IMR-90 (cell line): ENCODE results near the gene STK35. TPM values are rescaled to one million over a fixed set of nuclear protein-coding genes. Genes with fewer than 3 reads are reported as not detected.

Experiments
- ATAC-seq: fragments of 200-7000 bp; cut with Tn5 transposase; 2 replicates; pipeline ENCODE4 v1.9.1; 2020; ENCODE audit warnings: low read depth, mild to moderate bottlenecking, moderate library complexity
- BruUV-seq: library from RNA; stranded (reverse); fragments of 400-500 nt; replicated peaks from 2 replicates; lab custom pipeline; 2021; lab: Mats Ljungman, UMichigan
- CTCF ChIA-PET: fragments of 300-600 bp; formaldehyde crosslinking; extraction: SDS; loops from one replicate; lab custom pipeline; 2021; ENCODE audit warnings: antibody characterized with exemption; lab: Yijun Ruan, JAX
- POLR2A ChIA-PET: fragments of 300-600 bp; sonication (Branson Sonifier 250); formaldehyde crosslinking; loops from one replicate; lab custom pipeline; 2022; ENCODE audit warnings: antibody characterized with exemption; ENCODE audit not compliant: unreplicated experiment; lab: Charles Lee
- DNase-seq: peaks from one replicate; pipeline ENCODE4 v3.0.0; 2013
- H2AFZ ChIP-seq: replicated peaks from 2 replicates; pipeline ENCODE3; 2013; ENCODE audit warnings: low read length, mild to moderate bottlenecking; ENCODE audit not compliant: poor library complexity
- H2AK5ac ChIP-seq: 2 replicates; pipeline ENCODE4 v1.6.1; 2013; ENCODE audit warnings: low read depth, low read length, inconsistent platforms
- H2AK9ac ChIP-seq: replicated peaks from 2 replicates; pipeline ENCODE3; 2013; ENCODE audit warnings: mild to moderate bottlenecking, low read depth, low read length, moderate library complexity; ENCODE audit not compliant: poor library complexity
- H2BK120ac ChIP-seq: 2 replicates; pipeline ENCODE4 v1.6.1; 2013; ENCODE audit warnings: low read depth, low read length, inconsistent platforms
- H2BK15ac ChIP-seq: 3 replicates; pipeline ENCODE4 v1.6.1; 2013; ENCODE audit warnings: low read depth, low read length, inconsistent platforms
- H2BK20ac ChIP-seq: 2 replicates; pipeline ENCODE4 v1.6.1; 2013; ENCODE audit warnings: low read depth, mild to moderate bottlenecking, inconsistent platforms, low read length, moderate library complexity
- H2BK5ac ChIP-seq: 2 replicates; pipeline ENCODE4 v1.6.1; 2013; ENCODE audit warnings: mild to moderate bottlenecking, low read depth, low read length, inconsistent platforms; ENCODE audit not compliant: poor library complexity, severe bottlenecking
- H3K14ac ChIP-seq: replicated peaks from 2 replicates; pipeline ENCODE4 v1.6.1; 2013; ENCODE audit warnings: low read depth, low read length, inconsistent platforms
- H3K18ac ChIP-seq: 2 replicates; pipeline ENCODE4 v1.6.1; 2013; ENCODE audit warnings: low read depth, low read length, control low read depth
- H3K23ac ChIP-seq: 2 replicates; pipeline ENCODE4 v1.6.1; 2013; ENCODE audit warnings: low read depth, low read length, inconsistent platforms
- H3K27ac ChIP-seq: 2 replicates; pipeline ENCODE4 v1.5.1; 2013; ENCODE audit warnings: mild to moderate bottlenecking, control low read depth, low read length; ENCODE audit not compliant: insufficient read depth
- H3K27me3 ChIP-seq: 2 replicates; pipeline ENCODE4 v1.6.1; 2013; ENCODE audit warnings: low read length; ENCODE audit not compliant: control insufficient read depth, insufficient read depth
- H3K36me3 ChIP-seq: 2 replicates; pipeline ENCODE4 v1.6.1; 2013; ENCODE audit warnings: low read length, mixed read lengths; ENCODE audit not compliant: control insufficient read depth, insufficient read depth
- H3K4ac ChIP-seq: 2 replicates; pipeline ENCODE4 v1.6.1; 2013; ENCODE audit warnings: low read depth, low read length, inconsistent platforms
- H3K4me1 ChIP-seq: 2 replicates; pipeline ENCODE4 v1.6.1; 2013; ENCODE audit warnings: low read length, mixed read lengths; ENCODE audit not compliant: control insufficient read depth, insufficient read depth
- H3K4me2 ChIP-seq: 2 replicates; pipeline ENCODE4 v1.6.1; 2013; ENCODE audit warnings: low read depth, mild to moderate bottlenecking, control low read depth, low read length, moderate library complexity
- H3K4me3 ChIP-seq: 2 replicates; pipeline ENCODE4 v1.5.1; 2013; ENCODE audit warnings: low read depth, mild to moderate bottlenecking, control low read depth, low read length, moderate library complexity; ENCODE audit not compliant: insufficient read depth
- H3K56ac ChIP-seq: 2 replicates; pipeline ENCODE4 v1.6.1; 2013; ENCODE audit warnings: low read length, inconsistent platforms; ENCODE audit not compliant: insufficient read depth; ENCODE audit errors: extremely low read depth
- H3K79me1 ChIP-seq, 2 experiments: 2 replicates each; pipeline ENCODE4 v1.6.1; 2013; ENCODE audit warnings: low read length in 2 of 2, inconsistent platforms in 1 of 2, low read depth in 1 of 2
- H3K9ac ChIP-seq: 2 replicates; pipeline ENCODE4 v1.6.1; 2013; ENCODE audit warnings: low read depth, low read length, control low read depth
- H3K9me1 ChIP-seq: 2 replicates; pipeline ENCODE4 v1.6.1; 2013; ENCODE audit warnings: low read length, inconsistent platforms; ENCODE audit not compliant: insufficient read depth
- H3K9me3 ChIP-seq: 2 replicates; pipeline ENCODE4 v1.6.1; 2013; ENCODE audit warnings: low read length; ENCODE audit not compliant: control insufficient read depth, insufficient read depth
- H4K20me1 ChIP-seq: 2 replicates; pipeline ENCODE4 v1.6.1; 2013; ENCODE audit warnings: low read length, inconsistent platforms; ENCODE audit not compliant: insufficient read depth
- H4K5ac ChIP-seq: 2 replicates; pipeline ENCODE4 v1.6.1; 2013; ENCODE audit warnings: mild to moderate bottlenecking, low read depth, low read length, control low read depth
- H4K8ac ChIP-seq, 2 experiments: 2 replicates each; pipeline ENCODE4 v1.6.1; 2013; ENCODE audit warnings: low read depth in 2 of 2, low read length in 2 of 2, control low read depth in 1 of 2, inconsistent platforms in 1 of 2
- H4K91ac ChIP-seq: 2 replicates; pipeline ENCODE4 v1.6.1; 2013; ENCODE audit warnings: low read depth, low read length, inconsistent platforms; ENCODE audit not compliant: insufficient read depth
- BHLHE40 ChIP-seq: fragments of 150-350 bp; IDR thresholded peaks from 2 replicates; pipeline ENCODE4 v1.6.1; 2016; ENCODE audit warnings: mild to moderate bottlenecking, low read depth, low read length
- CEBPB ChIP-seq: IDR thresholded peaks from 2 replicates; pipeline ENCODE4 v1.6.1; 2012; ENCODE audit warnings: low read depth, low read length, improper control_type of control experiment
- CHD1 ChIP-seq: IDR thresholded peaks from 2 replicates; pipeline ENCODE4 v1.6.1; 2012; ENCODE audit warnings: low read depth, low read length, improper control_type of control experiment
- FOS ChIP-seq: fragments of 150-350 bp; IDR thresholded peaks from 2 replicates; pipeline ENCODE4 v1.6.1; 2016; ENCODE audit warnings: low read depth, low read length
- MAFK ChIP-seq: IDR thresholded peaks from 2 replicates; pipeline ENCODE4 v1.6.1; 2012; ENCODE audit warnings: low read depth, low read length, improper control_type of control experiment
- MAZ ChIP-seq: IDR thresholded peaks from 2 replicates; pipeline ENCODE4 v1.6.1; 2012; ENCODE audit warnings: low read depth, mild to moderate bottlenecking, low read length, improper control_type of control experiment, moderate library complexity, borderline replicate concordance
- MXI1 ChIP-seq: IDR thresholded peaks from 2 replicates; pipeline ENCODE4 v1.6.1; 2012; ENCODE audit warnings: low read depth, mild to moderate bottlenecking, low read length, moderate library complexity, borderline replicate concordance
- NFE2L2 ChIP-seq: fragments of 150-350 bp; IDR thresholded peaks from 2 replicates; pipeline ENCODE4 v1.6.1; 2016; ENCODE audit warnings: low read depth, mild to moderate bottlenecking, low read length
- POLR2A ChIP-seq: IDR thresholded peaks from 2 replicates; pipeline ENCODE4 v1.6.1; 2012; ENCODE audit warnings: mild to moderate bottlenecking, low read depth, low read length
- RAD21 ChIP-seq: IDR thresholded peaks from 2 replicates; pipeline ENCODE4 v1.6.1; 2012; ENCODE audit warnings: low read length, improper control_type of control experiment
- RCOR1 ChIP-seq: IDR thresholded peaks from 2 replicates; pipeline ENCODE4 v1.6.1; 2012; ENCODE audit warnings: mild to moderate bottlenecking, low read length, improper control_type of control experiment; ENCODE audit not compliant: insufficient replicate concordance
- RFX5 ChIP-seq: IDR thresholded peaks from 2 replicates; pipeline ENCODE4 v1.8.0; 2012; ENCODE audit warnings: low read depth, mild to moderate bottlenecking, low read length, moderate library complexity
- SMC3 ChIP-seq: fragments of 150-350 bp; IDR thresholded peaks from 2 replicates; pipeline ENCODE4 v1.6.1; 2016; ENCODE audit warnings: low read depth, mild to moderate bottlenecking, antibody characterized with exemption, low read length, moderate library complexity
- WGBS, 2 experiments: methylation state at CpG; one replicate each; pipeline versions ENCODE4 v1.1.5 to v1.1.7; 2013; ENCODE audit warnings: missing lambda C conversion rate in 2 of 2; ENCODE audit not compliant: insufficient read length in 1 of 2; ENCODE audit errors: extremely low coverage in 2 of 2; 5-methylcytosine and 5-hydroxymethylcytosine counted together
- dilution Hi-C: fragments of 300-500 bp; cut with HindIII; formaldehyde crosslinking; loops from one replicate; pipeline ENCODE4 v1.14.3; 2018; ENCODE audit warnings: low sequenced_read_pairs; ENCODE audit not compliant: unreplicated experiment
- in situ Hi-C: fragments of 300-500 bp; cut with MboI; formaldehyde crosslinking; loops from 3 replicates; pipeline ENCODE4 v1.14.3; 2019; ENCODE audit warnings: low sequenced_read_pairs, inconsistent platforms, mixed read lengths
- intact Hi-C: fragments of 100-400 bp; cut with micrococcal nuclease; formaldehyde crosslinking; loops from 2 replicates; pipeline ENCODE4 v1.10.0; 2022
- polyA plus RNA-seq, 3 experiments: library from polyadenylated mRNA; depleted of rRNA; stranded (reverse); fragments of >200 nt; gene quantifications; 2 replicates each; pipeline ENCODE4 v1.2.3, GENCODE V29; 2012; ENCODE audit warnings: low replicate concordance in 1 of 3
- total RNA-seq: library from RNA; depleted of rRNA; stranded (reverse); fragments of >200 nt; gene quantifications from 2 replicates; pipeline ENCODE4 v1.2.3, GENCODE V29; 2012
- TF ChIP-seq, protein P1 (sequence below): fragments of 150-350 bp; IDR thresholded peaks from 2 replicates; pipeline ENCODE4 v1.6.1; 2017; ENCODE audit warnings: mild to moderate bottlenecking, antibody characterized with exemption, low read length, low read depth
- TF ChIP-seq, protein P2 (sequence below): fragments of 150-350 bp; IDR thresholded peaks from 2 replicates; pipeline ENCODE4 v1.6.1; 2016; ENCODE audit warnings: low read depth, mild to moderate bottlenecking, low read length, moderate library complexity, borderline replicate concordance
- TF ChIP-seq, protein P3 (sequence below): conservative IDR thresholded peaks from 2 replicates; pipeline ENCODE4 v1.5.1; 2012; ENCODE audit warnings: mild to moderate bottlenecking, low read depth, low read length, improper control_type of control experiment

The STK35 gene
- total and polyA plus RNA-seq, 2 of the 4 experiments (the other 2 are of a cell fraction), result 11.1 to 12.0 TPM

- BruUV-seq, result no TSS peak
- TF ChIP-seq RAD21 (no peak), MAFK (no peak), NFE2L2 (no peak), MAZ (no peak), FOS (no peak), CHD1 (no peak), MXI1 (no peak), BHLHE40 (no peak), RCOR1 (no peak), SMC3 (no peak), POLR2A (no peak), CEBPB (no peak), RFX5 (no peak)
- TF ChIP-seq, protein P1, sequence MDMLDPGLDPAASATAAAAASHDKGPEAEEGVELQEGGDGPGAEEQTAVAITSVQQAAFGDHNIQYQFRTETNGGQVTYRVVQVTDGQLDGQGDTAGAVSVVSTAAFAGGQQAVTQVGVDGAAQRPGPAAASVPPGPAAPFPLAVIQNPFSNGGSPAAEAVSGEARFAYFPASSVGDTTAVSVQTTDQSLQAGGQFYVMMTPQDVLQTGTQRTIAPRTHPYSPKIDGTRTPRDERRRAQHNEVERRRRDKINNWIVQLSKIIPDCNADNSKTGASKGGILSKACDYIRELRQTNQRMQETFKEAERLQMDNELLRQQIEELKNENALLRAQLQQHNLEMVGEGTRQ, result no peak
- TF ChIP-seq, protein P2, sequence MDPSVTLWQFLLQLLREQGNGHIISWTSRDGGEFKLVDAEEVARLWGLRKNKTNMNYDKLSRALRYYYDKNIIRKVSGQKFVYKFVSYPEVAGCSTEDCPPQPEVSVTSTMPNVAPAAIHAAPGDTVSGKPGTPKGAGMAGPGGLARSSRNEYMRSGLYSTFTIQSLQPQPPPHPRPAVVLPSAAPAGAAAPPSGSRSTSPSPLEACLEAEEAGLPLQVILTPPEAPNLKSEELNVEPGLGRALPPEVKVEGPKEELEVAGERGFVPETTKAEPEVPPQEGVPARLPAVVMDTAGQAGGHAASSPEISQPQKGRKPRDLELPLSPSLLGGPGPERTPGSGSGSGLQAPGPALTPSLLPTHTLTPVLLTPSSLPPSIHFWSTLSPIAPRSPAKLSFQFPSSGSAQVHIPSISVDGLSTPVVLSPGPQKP, result no peak
- TF ChIP-seq, protein P3, sequence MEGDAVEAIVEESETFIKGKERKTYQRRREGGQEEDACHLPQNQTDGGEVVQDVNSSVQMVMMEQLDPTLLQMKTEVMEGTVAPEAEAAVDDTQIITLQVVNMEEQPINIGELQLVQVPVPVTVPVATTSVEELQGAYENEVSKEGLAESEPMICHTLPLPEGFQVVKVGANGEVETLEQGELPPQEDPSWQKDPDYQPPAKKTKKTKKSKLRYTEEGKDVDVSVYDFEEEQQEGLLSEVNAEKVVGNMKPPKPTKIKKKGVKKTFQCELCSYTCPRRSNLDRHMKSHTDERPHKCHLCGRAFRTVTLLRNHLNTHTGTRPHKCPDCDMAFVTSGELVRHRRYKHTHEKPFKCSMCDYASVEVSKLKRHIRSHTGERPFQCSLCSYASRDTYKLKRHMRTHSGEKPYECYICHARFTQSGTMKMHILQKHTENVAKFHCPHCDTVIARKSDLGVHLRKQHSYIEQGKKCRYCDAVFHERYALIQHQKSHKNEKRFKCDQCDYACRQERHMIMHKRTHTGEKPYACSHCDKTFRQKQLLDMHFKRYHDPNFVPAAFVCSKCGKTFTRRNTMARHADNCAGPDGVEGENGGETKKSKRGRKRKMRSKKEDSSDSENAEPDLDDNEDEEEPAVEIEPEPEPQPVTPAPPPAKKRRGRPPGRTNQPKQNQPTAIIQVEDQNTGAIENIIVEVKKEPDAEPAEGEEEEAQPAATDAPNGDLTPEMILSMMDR, result no peak
Observed at GRCh38 chr20:2168946-2169345, 67.3 kb downstream of the STK35 start.

More at GRCh38 chr20:2168946-2169345, 67.3 kb downstream of the STK35 start:
- no peak overlapping the region for H3K9ac ChIP-seq
- no peak overlapping the region for H2BK120ac ChIP-seq
- H3K56ac ChIP-seq, result no peak overlapping the region
- no peak overlapping the region for H2AK5ac ChIP-seq
- intact Hi-C loops (no loop called here), in situ Hi-C loops (no loop called here), dilution Hi-C loops (no loop called here)
- no peak overlapping the region for H3K14ac ChIP-seq
- H3K27ac ChIP-seq, result no peak overlapping the region
- peaks cover 24% of the 10 kb centered on the region for H3K27me3 ChIP-seq
- no peak overlapping the region for H2BK15ac ChIP-seq
- no peak overlapping the region for H3K18ac ChIP-seq
- H3K4me2 ChIP-seq, result no peak overlapping the region
- H2AK9ac ChIP-seq, result no peak overlapping the region
- DNase-seq (no peak), ATAC-seq (no peak)
- no peaks in the 10 kb centered on the region for H3K4me1 ChIP-seq
- no peak overlapping the region for H4K5ac ChIP-seq
- H2BK20ac ChIP-seq, result no peak overlapping the region
- H2AFZ ChIP-seq, result no peak overlapping the region
- H3K4ac ChIP-seq, result no peak overlapping the region
- 40% methylated on average over 3 of the region's 12 CpGs; no CpG with 5 or more reads in 1 of the 2 experiments for WGBS, 2 experiments
- no peak overlapping the region for H3K4me3 ChIP-seq
- no peaks in the 10 kb centered on the region for H3K9me3 ChIP-seq
- H3K23ac ChIP-seq, result no peak overlapping the region
- no peak overlapping the region for H4K8ac ChIP-seq
- H3K79me1 ChIP-seq, result no peaks in the 10 kb centered on the region
- POLR2A ChIA-PET, result no interaction called here
- H2BK5ac ChIP-seq, result no peak overlapping the region
- no peaks in the 10 kb centered on the region for H4K20me1 ChIP-seq
- H3K36me3 ChIP-seq, result no peaks in the 10 kb centered on the region
- no peaks in the 10 kb centered on the region for H3K9me1 ChIP-seq
- no peak overlapping the region for H4K91ac ChIP-seq
- CTCF ChIA-PET, result no interaction called here
